Thyroid gland (tissue), 4 donors: ENCODE results near the gene UNC13C.

ENCODE experiments used
- POLR2A ChIP-seq, 2 donors: fragments of 450-650 bp; IDR thresholded peaks; one replicate each; pipeline ENCODE4 v1.6.1; 2017; ENCODE audit warnings: antibody characterized with exemption in 2 of 2, mild to moderate bottlenecking in 2 of 2, moderate library complexity in 1 of 2
- TF ChIP-seq, protein P1 (sequence below), 6 experiments: fragments of 200-600 bp in 3 of 6; fragments of 450-650 bp in 3 of 6; sonication (generic) in 3 of 6; IDR thresholded peaks; one replicate each; pipeline ENCODE4 v1.5.1; 2016 to 2019; ENCODE audit warnings: antibody characterized with exemption in 6 of 6, mild to moderate bottlenecking in 2 of 6, inconsistent platforms in 1 of 6, moderate library complexity in 1 of 6

DNA sequence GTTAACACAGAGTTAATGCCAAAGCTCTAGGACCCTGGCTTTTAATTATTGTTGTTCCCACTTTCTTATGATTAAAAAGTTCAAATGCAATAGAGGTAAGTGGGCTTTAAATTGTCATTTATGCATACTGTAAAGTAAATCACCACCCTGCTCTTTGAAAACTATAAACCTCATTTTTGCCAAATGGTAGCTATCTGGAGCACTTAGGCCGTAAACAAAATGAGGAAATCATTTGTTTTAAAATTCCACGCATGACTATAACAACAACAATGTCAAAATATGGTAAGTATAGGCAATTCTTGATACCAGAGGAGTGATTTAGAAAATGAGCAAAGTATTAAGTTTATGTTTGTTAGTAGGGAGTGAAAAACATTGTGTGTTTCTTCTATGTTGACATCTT, 1.8 kb downstream of the UNC13C start:
- TF ChIP-seq POLR2A (IDR thresholded peaks at IDR 0.05), result no peak
- TF ChIP-seq, protein P1, sequence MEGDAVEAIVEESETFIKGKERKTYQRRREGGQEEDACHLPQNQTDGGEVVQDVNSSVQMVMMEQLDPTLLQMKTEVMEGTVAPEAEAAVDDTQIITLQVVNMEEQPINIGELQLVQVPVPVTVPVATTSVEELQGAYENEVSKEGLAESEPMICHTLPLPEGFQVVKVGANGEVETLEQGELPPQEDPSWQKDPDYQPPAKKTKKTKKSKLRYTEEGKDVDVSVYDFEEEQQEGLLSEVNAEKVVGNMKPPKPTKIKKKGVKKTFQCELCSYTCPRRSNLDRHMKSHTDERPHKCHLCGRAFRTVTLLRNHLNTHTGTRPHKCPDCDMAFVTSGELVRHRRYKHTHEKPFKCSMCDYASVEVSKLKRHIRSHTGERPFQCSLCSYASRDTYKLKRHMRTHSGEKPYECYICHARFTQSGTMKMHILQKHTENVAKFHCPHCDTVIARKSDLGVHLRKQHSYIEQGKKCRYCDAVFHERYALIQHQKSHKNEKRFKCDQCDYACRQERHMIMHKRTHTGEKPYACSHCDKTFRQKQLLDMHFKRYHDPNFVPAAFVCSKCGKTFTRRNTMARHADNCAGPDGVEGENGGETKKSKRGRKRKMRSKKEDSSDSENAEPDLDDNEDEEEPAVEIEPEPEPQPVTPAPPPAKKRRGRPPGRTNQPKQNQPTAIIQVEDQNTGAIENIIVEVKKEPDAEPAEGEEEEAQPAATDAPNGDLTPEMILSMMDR (IDR thresholded peaks at IDR 0.05), result no peak
